SU-DHL-6 (cell line): Measurements from ENCODE around the gene ZNF519.

ENCODE experiments used
- H2AFZ ChIP-seq: fragments of 200-600 bp; sonication (generic); 2 replicates; pipeline ENCODE4 v1.6.1; 2014; ENCODE audit warnings: low read depth, mild to moderate bottlenecking, moderate library complexity, mixed read lengths, antibody characterized with exemption, low read length; ENCODE audit not compliant: severe bottlenecking
- H3F3A ChIP-seq: fragments of 200-600 bp; shearing (Covaris generic); 2 replicates; pipeline ENCODE4 v1.6.0; 2016; ENCODE audit warnings: antibody characterized with exemption, mild to moderate bottlenecking; ENCODE audit not compliant: insufficient read depth
- H3K27ac ChIP-seq: fragments of 200-600 bp; sonication (generic); 2 replicates; pipeline ENCODE4 v1.5.1; 2016; ENCODE audit warnings: low read depth, mild to moderate bottlenecking, low read length, moderate library complexity, mixed read lengths
- H3K27me3 ChIP-seq: fragments of 200-600 bp; sonication (generic), shearing (Covaris generic); 2 replicates; pipeline ENCODE4 v1.6.0; 2014; ENCODE audit warnings: mild to moderate bottlenecking, low read length
- H3K36me3 ChIP-seq: fragments of 200-600 bp; sonication (generic); 2 replicates; pipeline ENCODE4 v1.6.1; 2014; ENCODE audit warnings: mild to moderate bottlenecking, low read length, mixed read lengths
- H3K4me2 ChIP-seq: fragments of 300-600, 200-600 bp; shearing (Covaris generic), sonication (generic); 2 replicates; pipeline ENCODE4 v1.6.0; 2014; ENCODE audit warnings: low read length, low read depth, mild to moderate bottlenecking; ENCODE audit not compliant: poor library complexity, severe bottlenecking
- H3K4me3 ChIP-seq: fragments of 200-600 bp; sonication (generic); 2 replicates; pipeline ENCODE4 v1.5.1; 2014; ENCODE audit warnings: antibody characterized with exemption, low read length, mild to moderate bottlenecking, mixed read lengths; ENCODE audit not compliant: insufficient read depth, poor library complexity, severe bottlenecking
- H3K79me2 ChIP-seq: fragments of 200-600 bp; sonication (generic); 2 replicates; pipeline ENCODE4 v1.6.1; 2014; ENCODE audit warnings: mild to moderate bottlenecking, low read length, moderate library complexity; ENCODE audit not compliant: insufficient read depth
- H3K9ac ChIP-seq: fragments of 200-600 bp; sonication (generic); 2 replicates; pipeline ENCODE4 v1.7.0; 2014; ENCODE audit warnings: mild to moderate bottlenecking, low read length
- H3K9me2 ChIP-seq: fragments of 200-600 bp; sonication (generic); replicated peaks from 2 replicates; pipeline ENCODE4 v1.6.1; 2014; ENCODE audit warnings: low read length; ENCODE audit not compliant: insufficient read depth
- H3K9me3 ChIP-seq: fragments of 200-600 bp; sonication (generic); 2 replicates; pipeline ENCODE4 v1.6.1; 2014; ENCODE audit warnings: low read length, mixed read lengths; ENCODE audit not compliant: insufficient read depth
- H4K20me1 ChIP-seq: fragments of 200-600 bp; sonication (generic); 2 replicates; pipeline ENCODE4 v1.6.1; 2014; ENCODE audit warnings: low read depth, mild to moderate bottlenecking, antibody characterized with exemption, low read length, moderate library complexity, mixed read lengths
- CTCF ChIP-seq: fragments of 200-600 bp; sonication (generic); IDR thresholded peaks from one replicate; pipeline ENCODE4 v1.5.1; 2017; ENCODE audit warnings: antibody characterized with exemption, mild to moderate bottlenecking, low read length, moderate library complexity; ENCODE audit not compliant: insufficient read depth, poor library complexity, severe bottlenecking
- EZH2phosphoT487 ChIP-seq: fragments of 200-600 bp; sonication (generic), shearing (Covaris generic); conservative IDR thresholded peaks from 2 replicates; pipeline ENCODE4 v1.6.1; 2018; ENCODE audit warnings: mild to moderate bottlenecking, antibody characterized with exemption, low read length, moderate library complexity, mixed read lengths

The ZNF519 gene

DNA sequence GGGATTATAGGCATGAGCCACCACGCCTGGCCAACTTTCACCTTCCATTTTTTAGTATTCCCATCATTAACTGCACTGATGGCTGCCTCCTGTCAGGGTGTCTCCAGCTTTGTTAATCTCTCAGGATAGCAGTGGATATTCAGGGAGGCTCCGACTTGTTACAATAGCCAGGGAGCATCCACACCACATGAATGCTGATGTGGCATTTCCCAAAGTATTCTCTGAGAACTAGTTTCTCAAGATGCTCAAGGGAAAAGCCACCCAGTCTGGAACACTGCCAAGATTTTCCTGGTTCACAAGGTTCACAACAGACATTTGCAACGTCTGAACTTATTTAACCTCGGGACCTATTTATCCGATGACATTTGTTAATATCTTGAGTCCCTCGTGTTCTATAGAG lies 33.8 kb downstream of the ZNF519 start:
- Histone ChIP-seq H3K9me2 (no peaks in the 10 kb centered on the region), H3K79me2 (no peaks in the 10 kb centered on the region), H3K4me2 (no peak overlapping the region), H3K27me3 (no peaks in the 10 kb centered on the region), H2AFZ (no peak overlapping the region), H3K9ac (no peak overlapping the region), H3K36me3 (no peaks in the 10 kb centered on the region), H3F3A (no peaks in the 10 kb centered on the region), H4K20me1 (0 out of 2 replicates have a peak, but pooled peaks cover 2% of the 10 kb centered on the region), H3K9me3 (no peaks in the 10 kb centered on the region), H3K27ac (no peak overlapping the region), H3K4me3 (no peak overlapping the region)
- TF ChIP-seq CTCF (no peak), EZH2phosphoT487 (no peak)

DNA sequence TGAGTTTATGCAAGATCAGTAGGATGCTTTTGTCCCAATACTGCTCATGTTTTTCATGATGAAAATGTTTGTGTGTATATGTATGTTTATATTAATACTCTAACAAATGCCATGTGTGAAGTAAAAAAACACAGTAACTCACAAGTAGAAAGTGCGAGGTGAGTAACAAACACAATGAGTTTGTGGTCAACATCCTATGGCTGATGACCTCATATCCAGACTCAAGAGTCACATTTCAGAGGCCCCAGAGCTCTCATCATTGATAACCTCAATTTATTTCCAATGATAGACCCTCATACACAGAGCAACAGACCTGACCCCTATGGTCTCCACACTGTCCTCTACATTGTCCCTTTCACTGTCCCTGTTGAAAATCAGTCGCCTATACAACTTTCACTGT lies 34.5 kb downstream of the ZNF519 start:
- TF ChIP-seq EZH2phosphoT487 (no peak), CTCF (no peak)
- H3K27ac ChIP-seq, result no peak overlapping the region
- no peaks in the 10 kb centered on the region for H3K79me2 ChIP-seq
- no peaks in the 10 kb centered on the region for H3K36me3 ChIP-seq
- no peaks in the 10 kb centered on the region for H3K9me3 ChIP-seq
- no peaks in the 10 kb centered on the region for H4K20me1 ChIP-seq
- H3K9ac ChIP-seq, result no peak overlapping the region
- no peak overlapping the region for H2AFZ ChIP-seq
- no peaks in the 10 kb centered on the region for H3F3A ChIP-seq
- H3K27me3 ChIP-seq, result no peaks in the 10 kb centered on the region
- H3K9me2 ChIP-seq, result no peaks in the 10 kb centered on the region
- no peak overlapping the region for H3K4me3 ChIP-seq
- H3K4me2 ChIP-seq, result no peak overlapping the region

DNA sequence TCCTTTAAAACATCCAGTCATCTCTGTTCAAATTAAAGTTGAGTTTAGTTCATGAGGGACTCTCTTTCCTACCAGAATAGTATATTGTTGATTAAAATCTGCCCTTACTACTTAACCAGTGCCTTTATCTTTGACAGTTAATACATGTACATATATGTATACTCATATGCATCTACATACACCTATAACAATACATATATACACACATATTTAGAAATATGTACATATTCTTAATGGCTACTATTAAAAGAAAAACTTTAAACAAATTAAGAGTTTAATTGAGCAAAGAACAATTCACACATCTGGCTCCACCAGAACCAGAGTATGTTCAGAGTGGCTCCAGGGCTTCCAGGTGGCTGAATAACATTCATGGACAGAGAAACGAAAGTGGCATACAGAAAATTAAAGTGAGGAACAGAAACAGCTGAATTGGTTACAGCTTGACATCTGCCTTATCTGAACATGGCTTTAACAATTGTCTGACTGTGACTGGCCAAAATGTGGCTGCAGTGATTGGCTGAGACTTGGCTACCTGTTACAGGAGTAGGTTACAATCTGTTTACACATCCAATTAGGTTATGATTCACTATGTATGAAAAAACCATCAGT lies 38.8 kb downstream of the ZNF519 start:
- no peaks in the 10 kb centered on the region for H4K20me1 ChIP-seq
- no peaks in the 10 kb centered on the region for H3K36me3 ChIP-seq
- no peak overlapping the region for H2AFZ ChIP-seq
- no peaks in the 10 kb centered on the region for H3K9me2 ChIP-seq
- no peak overlapping the region for H3K9ac ChIP-seq
- H3F3A ChIP-seq, result no peaks in the 10 kb centered on the region
- no peak overlapping the region for H3K4me2 ChIP-seq
- no peaks in the 10 kb centered on the region for H3K27me3 ChIP-seq
- TF ChIP-seq CTCF (no peak), EZH2phosphoT487 (no peak)
- no peak overlapping the region for H3K27ac ChIP-seq
- H3K4me3 ChIP-seq, result no peak overlapping the region
- H3K79me2 ChIP-seq, result no peaks in the 10 kb centered on the region
- H3K9me3 ChIP-seq, result no peaks in the 10 kb centered on the region
